HCT116 (cell line): ENCODE results near the gene AMBP. TPM values are rescaled to one million over a fixed set of nuclear protein-coding genes. Genes with fewer than 3 reads are reported as not detected.

Source experiments
- ATAC-seq: fragments of 200-7000 bp; cut with Tn5 transposase; 2 replicates; pipeline ENCODE4 v1.9.1; 2020; ENCODE audit warnings: mild to moderate bottlenecking, moderate library complexity
- BruUV-seq: library from RNA; stranded (reverse); fragments of 400-500 nt; replicated peaks from 2 replicates; lab custom pipeline; 2021; lab: Mats Ljungman, UMichigan
- CTCF ChIA-PET: fragments of 300-600 bp; sonication (Branson Sonifier 250); formaldehyde crosslinking; loops from one replicate; lab custom pipeline; 2021; ENCODE audit warnings: antibody characterized with exemption; lab: Charles Lee
- POLR2A ChIA-PET: fragments of 300-600, 350-600 bp; sonication (Branson Sonifier 250); formaldehyde crosslinking; loops from one replicate; lab custom pipeline; 2021; ENCODE audit warnings: antibody characterized with exemption; lab: Charles Lee
- RAD21 ChIA-PET, 2 experiments: fragments of 300-600 bp; sonication (Branson Sonifier 250); formaldehyde crosslinking; loops; one replicate each; lab custom pipeline; 2023; ENCODE audit warnings: low total read pairs in 2 of 2; ENCODE audit not compliant: uncharacterized antibody in 2 of 2, unreplicated experiment in 2 of 2, low non-redundant PET in 1 of 2; lab: Charles Lee
- DNase-seq: peaks from one replicate; pipeline ENCODE4 v3.0.0-alpha.2; 2010; ENCODE audit warnings: low read depth, low spot score
- H2AFZ ChIP-seq: fragments of 200-600 bp; shearing (Covaris generic), sonication (generic); 2 replicates; pipeline ENCODE4 v1.6.1; 2017; ENCODE audit warnings: low read depth, mixed run types, mixed read lengths, antibody characterized with exemption, low read length; ENCODE audit not compliant: poor library complexity, severe bottlenecking
- H3K27ac ChIP-seq: 2 replicates; pipeline ENCODE4 v1.5.1; 2012; ENCODE audit warnings: low read depth, low read length
- H3K27me3 ChIP-seq: fragments of 200-600 bp; sonication (generic); 2 replicates; pipeline ENCODE4 v1.6.1; 2016; ENCODE audit warnings: mixed run types, low read length, mixed read lengths; ENCODE audit not compliant: insufficient read depth
- H3K36me3 ChIP-seq, 2 experiments: fragments of 200-500 bp in 1 of 2; fragments of 200-600 bp in 1 of 2; sonication (Bioruptor generic) in 1 of 2; sonication (generic) in 1 of 2; 2 replicates each; pipeline versions ENCODE4 v1.5.1 to v1.6.1; 2014 to 2016; ENCODE audit warnings: low read length in 2 of 2, inconsistent platforms in 1 of 2, mixed read lengths in 1 of 2, mixed run types in 1 of 2; ENCODE audit not compliant: insufficient read depth in 2 of 2, control insufficient read depth in 1 of 2
- H3K4me1 ChIP-seq, 2 experiments: fragments of 200-600 bp in 1 of 2; sonication (generic) in 1 of 2; 2 replicates each; pipeline versions ENCODE4 v1.5.1 to v1.6.1; 2012 to 2017; ENCODE audit warnings: low read length in 2 of 2, inconsistent platforms in 1 of 2, mild to moderate bottlenecking in 1 of 2, mixed read lengths in 1 of 2, mixed run types in 1 of 2, moderate library complexity in 1 of 2; ENCODE audit not compliant: insufficient read depth in 2 of 2, control insufficient read depth in 1 of 2
- H3K4me2 ChIP-seq: fragments of 200-600 bp; sonication (generic); 2 replicates; pipeline ENCODE4 v1.6.1; 2017; ENCODE audit warnings: mixed run types, low read length, mixed read lengths
- H3K4me3 ChIP-seq, 2 experiments: fragments of 200-600 bp in 1 of 2; sonication (generic) in 1 of 2; replicated peaks in 1 of 2; 2 replicates each; pipeline ENCODE4 v1.5.1; 2011 to 2016; ENCODE audit warnings: low read length in 2 of 2, control low read depth in 1 of 2, low read depth in 1 of 2, mild to moderate bottlenecking in 1 of 2, mixed read lengths in 1 of 2, mixed run types in 1 of 2
- H3K79me2 ChIP-seq: fragments of 200-600 bp; sonication (generic); 2 replicates; pipeline ENCODE4 v1.6.1; 2017; ENCODE audit warnings: mild to moderate bottlenecking, mixed run types, low read length, moderate library complexity, mixed read lengths; ENCODE audit not compliant: insufficient read depth
- H3K9ac ChIP-seq: fragments of 200-600 bp; sonication (generic); 2 replicates; pipeline ENCODE4 v1.6.1; 2016; ENCODE audit warnings: low read length, mixed read lengths
- H3K9me2 ChIP-seq: fragments of 200-600 bp; sonication (generic), shearing (Covaris generic); 2 replicates; pipeline ENCODE4 v1.6.1; 2017; ENCODE audit warnings: mixed run types, mild to moderate bottlenecking, moderate library complexity; ENCODE audit not compliant: insufficient read depth
- H3K9me3 ChIP-seq, 2 experiments: fragments of 200-500 bp in 1 of 2; fragments of 200-600 bp in 1 of 2; sonication (Bioruptor generic) in 1 of 2; sonication (generic) in 1 of 2; 2 replicates each; pipeline ENCODE4 v1.6.1; 2014 to 2017; ENCODE audit warnings: low read length in 2 of 2, mixed read lengths in 2 of 2, inconsistent platforms in 1 of 2, low read depth in 1 of 2, mild to moderate bottlenecking in 1 of 2, mixed run types in 1 of 2, moderate library complexity in 1 of 2; ENCODE audit not compliant: control insufficient read depth in 1 of 2, insufficient read depth in 1 of 2
- H4K20me1 ChIP-seq: fragments of 200-600 bp; sonication (generic), shearing (Covaris generic); 2 replicates; pipeline ENCODE4 v1.6.1; 2017; ENCODE audit warnings: mixed run types, mild to moderate bottlenecking, moderate library complexity; ENCODE audit not compliant: insufficient read depth
- ATF3 ChIP-seq: IDR thresholded peaks from 2 replicates; pipeline ENCODE4 v1.6.1; 2012
- CBX3 ChIP-seq: IDR thresholded peaks from 2 replicates; pipeline ENCODE4 v1.6.1; 2012; ENCODE audit warnings: low read depth
- CEBPB ChIP-seq: IDR thresholded peaks from 2 replicates; pipeline ENCODE4 v1.6.1; 2012; ENCODE audit warnings: low read depth
- CTCF ChIP-seq, 3 experiments: fragments of 200-600 bp in 1 of 3; sonication (generic) in 1 of 3; IDR thresholded peaks in 2 of 3; conservative IDR thresholded peaks in 1 of 3; 2 replicates each; pipeline ENCODE4 v1.5.1; 2012 to 2017; ENCODE audit warnings: low read depth in 2 of 3, low read length in 2 of 3, antibody characterized with exemption in 1 of 3, borderline replicate concordance in 1 of 3, control low read depth in 1 of 3, mild to moderate bottlenecking in 1 of 3, mixed read lengths in 1 of 3, mixed run types in 1 of 3, moderate library complexity in 1 of 3; ENCODE audit not compliant: insufficient read depth in 1 of 3
- EGR1 ChIP-seq: IDR thresholded peaks from 2 replicates; pipeline ENCODE4 v1.6.1; 2012; ENCODE audit warnings: low read depth
- ELF1 ChIP-seq: IDR thresholded peaks from 2 replicates; pipeline ENCODE4 v1.6.1; 2012; ENCODE audit warnings: low read depth, borderline replicate concordance
- JUND ChIP-seq: IDR thresholded peaks from 2 replicates; pipeline ENCODE4 v1.6.1; 2012
- MAX ChIP-seq: IDR thresholded peaks from 2 replicates; pipeline ENCODE4 v1.6.1; 2012
- RAD21 ChIP-seq: IDR thresholded peaks from 2 replicates; pipeline ENCODE4 v1.6.1; 2012; ENCODE audit warnings: low read depth, mild to moderate bottlenecking
- REST ChIP-seq: IDR thresholded peaks from 2 replicates; pipeline ENCODE4 v1.6.1; 2012; ENCODE audit warnings: low read depth
- SIN3A ChIP-seq: IDR thresholded peaks from 2 replicates; pipeline ENCODE4 v1.6.1; 2012; ENCODE audit warnings: low read depth
- TCF7L2 ChIP-seq: IDR thresholded peaks from 2 replicates; pipeline ENCODE4 v1.7.0; 2011; ENCODE audit warnings: borderline replicate concordance, inconsistent platforms; ENCODE audit not compliant: insufficient read depth, insufficient read length; ENCODE audit errors: extremely low read depth
- ZFX ChIP-seq: fragments of 450-650 bp; IDR thresholded peaks from 2 replicates; pipeline ENCODE4 v1.6.1; 2017
- ZNF274 ChIP-seq: fragments of 200-500 bp; sonication (Bioruptor generic); IDR thresholded peaks from 2 replicates; pipeline ENCODE4 v1.6.1; 2014; ENCODE audit warnings: mild to moderate bottlenecking, low read depth, low read length, inconsistent platforms
- intact Hi-C: fragments of 100-400 bp; cut with micrococcal nuclease; formaldehyde crosslinking; loops from 2 replicates; pipeline ENCODE4 v1.10.0; 2022
- total RNA-seq: library from RNA; stranded (reverse); gene quantifications from one replicate; pipeline ENCODE4 v1.2.1, GENCODE V29; 2021; ENCODE audit not compliant: unreplicated experiment

AMBP gene
- total RNA-seq, 1 experiment from 2014 or later, result 1.9 TPM

GRCh38 chr9:114025760-114026159 lies 52.3 kb downstream of the AMBP start:
- Histone ChIP-seq H3K79me2 (no peaks in the 10 kb centered on the region), H3K27ac (no peak overlapping the region), H3K9ac (no peak overlapping the region), H3K27me3 (no peaks in the 10 kb centered on the region), H3K9me3 (peaks cover 0 to 6% of the 10 kb centered on the region in 2 experiments; a peak in 1 of 4 replicates), H3K4me2 (no peak overlapping the region), H4K20me1 (no peaks in the 10 kb centered on the region), H3K36me3 (0 out of 4 replicates have a peak, but pooled peaks cover 0 to 4% of the 10 kb centered on the region in 2 experiments), H2AFZ (no peak overlapping the region), H3K4me1 (no peaks in the 10 kb centered on the region), H3K9me2 (no peaks in the 10 kb centered on the region), H3K4me3 (no peak overlapping the region)
- intact Hi-C loops, result no loop called here
- TF ChIP-seq CBX3, result no peak
- no peak for TF ChIP-seq ELF1
- TF ChIP-seq SIN3A, result no peak
- no peak for TF ChIP-seq ZFX
- TF ChIP-seq ATF3, result no peak
- TF ChIP-seq JUND, result no peak
- TF ChIP-seq RAD21, result no peak
- TF ChIP-seq MAX, result no peak
- no peak for TF ChIP-seq CEBPB
- TF ChIP-seq ZNF274, result no peak
- TF ChIP-seq CTCF (IDR thresholded peaks at IDR 0.05 in 2 of 3, conservative IDR thresholded peaks at IDR 0.05 in 1 of 3; ENCODE audit: borderline replicate concordance in 1 of 3, insufficient read depth in 1 of 3, low read depth in 2 of 3, low read length in 2 of 3), result no peak
- TF ChIP-seq EGR1, result no peak
- TF ChIP-seq REST, result no peak
- TF ChIP-seq TCF7L2, result no peak
- ChIA-PET RAD21 (no interaction called here), POLR2A (no interaction called here), CTCF (no interaction called here)
- ATAC-seq (no peak), DNase-seq (no peak)
- no TSS peak for BruUV-seq
